Fibroblast of skin of abdomen (primary cell): ENCODE measurements around the gene DELE1.

Source experiments
- DNase-seq: peaks from one replicate; pipeline ENCODE4 v3.0.0-alpha.2; 2013

DELE1 gene

GRCh38 chr5:141958546-141959172, 35.0 kb downstream of the DELE1 start:
- no peak for DNase-seq

- no peak for DNase-seq
Observed at GRCh38 chr5:141960018-141960417, 36.3 kb downstream of the DELE1 start.

- DNase-seq = peak; percentile 80
Observed at GRCh38 chr5:141960449-141961323, 37.0 kb downstream of the DELE1 start.

- no peak for DNase-seq
Observed at GRCh38 chr5:141961466-141961865, 37.8 kb downstream of the DELE1 start.

- DNase-seq = no peak
Observed at GRCh38 chr5:141963701-141964100, 40.0 kb downstream of the DELE1 start.

- DNase-seq = no peak
Observed at GRCh38 chr5:141965071-141965470, 41.4 kb downstream of the DELE1 start.

- DNase-seq = no peak
Observed at GRCh38 chr5:141966275-141966962, 42.7 kb downstream of the DELE1 start.

- DNase-seq = no peak
Observed at GRCh38 chr5:141966963-141967333, 43.3 kb downstream of the DELE1 start.

- DNase-seq = peak; percentile 93
Observed at GRCh38 chr5:141968914-141969608, 45.4 kb downstream of the DELE1 start, which contains the start of gene RNF14. RNF14 (plus strand) TSS chr5:141969105; CDS start chr5:141973589, 4,484 bp downstream.

GRCh38 chr5:141969783-141970771, 46.4 kb downstream of the DELE1 start:
- DNase-seq = no peak

GRCh38 chr5:141973871-141974595, 50.4 kb downstream of the DELE1 start:
- peak; percentile 47 for DNase-seq

GRCh38 chr5:141976176-141976575, 52.5 kb downstream of the DELE1 start:
- DNase-seq = no peak

- no peak for DNase-seq
Observed at GRCh38 chr5:141978389-141978788, 54.7 kb downstream of the DELE1 start.

- DNase-seq = no peak
Observed at GRCh38 chr5:141982626-141983025, 59.0 kb downstream of the DELE1 start.

- DNase-seq = no peak
Observed at GRCh38 chr5:141986072-141986471, 62.4 kb downstream of the DELE1 start.

GRCh38 chr5:141989720-141990119, 66.0 kb downstream of the DELE1 start:
- DNase-seq = no peak
